Heart right ventricle (tissue), 16 donors: ENCODE measurements around the gene ZSCAN2. TPM values are rescaled to one million over a fixed set of nuclear protein-coding genes. Genes with fewer than 3 reads are reported as not detected.

Experiments used
- ATAC-seq, 8 donors: fragments of 200-7000 bp; cut with Tn5 transposase; one replicate each; pipeline ENCODE4 v1.9.1; 2020; ENCODE audit warnings: mild to moderate bottlenecking in 8 of 8, moderate library complexity in 8 of 8, moderate number of reproducible peaks in 1 of 8
- DNase-seq, 2 donors: peaks; one replicate each; pipeline ENCODE4 v3.0.0-alpha.2; 2020
- H3K27ac ChIP-seq, 10 donors: fragments of 200-600 bp; sonication (generic) in 2 of 10; one replicate each; pipeline versions ENCODE4 v1.5.0 to v1.8.0; 2020 to 2022; ENCODE audit warnings: mild to moderate bottlenecking in 3 of 10
- H3K27me3 ChIP-seq, 7 donors: fragments of 200-600 bp; one replicate each; pipeline ENCODE4 v1.8.0; 2021 to 2022; ENCODE audit warnings: mild to moderate bottlenecking in 2 of 7
- H3K36me3 ChIP-seq, 9 donors: fragments of 200-600 bp; sonication (generic) in 1 of 9; one replicate each; pipeline versions ENCODE4 v1.5.0 to v1.8.0; 2020 to 2022; ENCODE audit warnings: mild to moderate bottlenecking in 2 of 9
- H3K4me1 ChIP-seq, 9 donors: fragments of 200-600 bp; sonication (generic) in 1 of 9; one replicate each; pipeline versions ENCODE4 v1.5.0 to v1.8.0; 2020 to 2022; ENCODE audit warnings: mild to moderate bottlenecking in 4 of 9
- H3K4me3 ChIP-seq, 10 donors: fragments of 200-600 bp; sonication (generic) in 2 of 10; one replicate each; pipeline versions ENCODE4 v1.5.0 to v1.8.0; 2020 to 2022; ENCODE audit warnings: mild to moderate bottlenecking in 7 of 10, moderate library complexity in 2 of 10
- H3K9me3 ChIP-seq, 11 donors: fragments of 200-600 bp in 10 of 11; sonication (generic) in 2 of 11; one replicate each; pipeline versions ENCODE4 v1.5.0 to v1.8.0; 2013 to 2022; ENCODE audit warnings: mild to moderate bottlenecking in 2 of 11, control low read depth in 1 of 11, moderate library complexity in 1 of 11
- WGBS, 2 donors: extraction: QIAGEN DNeasy Blood & Tissue Kit; methylation state at CpG; one replicate each; pipeline ENCODE4 v1.1.7; 2013; ENCODE audit warnings: inconsistent platforms in 1 of 2; 5-methylcytosine and 5-hydroxymethylcytosine counted together
- intact Hi-C, 10 donors: fragments of 100-400 bp; cut with DNase I; formaldehyde crosslinking; loops; one replicate each; pipeline versions ENCODE4 v1.11.1 to v1.14.2; 2022
- polyA plus RNA-seq, 2 donors: library from polyadenylated mRNA; stranded (reverse); fragments of 200-250 nt; gene quantifications; one replicate each; pipeline ENCODE4 v1.2.3, GENCODE V29; 2013
- total RNA-seq, 10 donors: library from RNA; stranded (reverse); fragmentation: NEBNext Ultra II Directional in 3 of 10; extraction: Animal tissue kit (Norgen Biotek cat#: 25700) in 3 of 10; gene quantifications; one replicate each; pipeline versions ENCODE4 v1.2.1 to v1.2.4, GENCODE V29; 2021 to 2023
- TF ChIP-seq, protein P1 (sequence below), 9 donors: fragments of 200-600 bp; sonication (generic) in 2 of 9; IDR thresholded peaks; one replicate each; pipeline versions ENCODE4 v1.5.0 to v1.8.0; 2021 to 2022; ENCODE audit warnings: antibody characterized with exemption in 9 of 9, mild to moderate bottlenecking in 5 of 9, moderate library complexity in 1 of 9
- donor health status: Arrhythmogenic right ventricular cardiomyopathy.
- donor health status: ischemic (EF 13 %, LVEDD 7.1; RV severe dilation, severe dysfunction).
- donor health status: healthy with polysubstance abuse.
- donor health status: DM: no; HTN: yes; CAD: no.
- donor health status: DM: no; HTN: no; CAD: no.
- donor health status: ischemic (EF 25% LVEDD 6.9; RV normal size, moderate dysfunction).
- donor health status: ischemic (EF 25% LVEDD 5.7; RV mildly dilated, moderate dysfunction).
- donor health status: healthy.
- donor health status: DM: yes; HTN: yes; CAD: no.
- donor health status: Ischemic cardiomyopathy.
- donor health status: ischemic (EF 35%, LVEDD 5.7; RV mildly dilated, moderate dysfunction).
- donor health status: nonischemic (EF 11% LVEDD 7.7; RV severe dilation, severe dysfunction).
- donor health status: DM: yes; HTN: yes; CAD: no.
- donor health status: PGD.
- donor health status: ischemic (EF 29% LVEDD 5.4; RV normal size, mild dysfunction).
- donor health status: nonischemic (EF 23%, LVEDD 6.1; RV moderate dilation, normal function).

ZSCAN2 gene
- total and polyA plus RNA-seq, 12 donors = 3.7 to 8.1 (median 5.7) TPM

DNA sequence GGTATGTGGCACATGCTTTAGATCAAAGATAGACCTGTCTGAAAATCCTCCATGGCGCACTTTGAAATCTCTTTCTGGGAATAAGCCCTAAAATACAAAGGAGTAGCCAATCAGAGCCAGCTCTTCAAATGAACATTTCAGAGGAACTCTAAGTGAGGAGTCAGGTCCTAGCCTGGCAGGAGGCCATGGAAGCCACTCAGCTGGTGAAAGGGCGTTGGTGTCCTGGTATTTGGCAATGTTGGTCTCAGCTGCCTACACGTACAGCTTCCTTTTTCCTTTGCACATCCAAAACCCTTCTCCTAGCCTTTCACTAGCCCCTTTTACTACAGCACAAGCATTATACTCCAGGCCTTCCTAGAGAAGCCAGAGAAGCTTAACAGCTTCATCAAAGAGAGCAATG is 47.7 kb downstream of the ZSCAN2 start:
- 50 to 58% methylated on average over 3 of the region's 3 CpGs for WGBS, 2 donors
- peaks cover 0 to 96% (median 71%) of the 10 kb centered on the region in 9 donors for H3K36me3 ChIP-seq
- no peak overlapping the region for H3K4me3 ChIP-seq
- intact Hi-C loops = no loop called here
- peak overlapping the region in 5 of 10 donors; percentile 6 to 45 (median 20) for H3K27ac ChIP-seq
- H3K4me1 ChIP-seq = peaks cover 5 to 53% (median 41%) of the 10 kb centered on the region in 9 donors
- TF ChIP-seq, protein P1, sequence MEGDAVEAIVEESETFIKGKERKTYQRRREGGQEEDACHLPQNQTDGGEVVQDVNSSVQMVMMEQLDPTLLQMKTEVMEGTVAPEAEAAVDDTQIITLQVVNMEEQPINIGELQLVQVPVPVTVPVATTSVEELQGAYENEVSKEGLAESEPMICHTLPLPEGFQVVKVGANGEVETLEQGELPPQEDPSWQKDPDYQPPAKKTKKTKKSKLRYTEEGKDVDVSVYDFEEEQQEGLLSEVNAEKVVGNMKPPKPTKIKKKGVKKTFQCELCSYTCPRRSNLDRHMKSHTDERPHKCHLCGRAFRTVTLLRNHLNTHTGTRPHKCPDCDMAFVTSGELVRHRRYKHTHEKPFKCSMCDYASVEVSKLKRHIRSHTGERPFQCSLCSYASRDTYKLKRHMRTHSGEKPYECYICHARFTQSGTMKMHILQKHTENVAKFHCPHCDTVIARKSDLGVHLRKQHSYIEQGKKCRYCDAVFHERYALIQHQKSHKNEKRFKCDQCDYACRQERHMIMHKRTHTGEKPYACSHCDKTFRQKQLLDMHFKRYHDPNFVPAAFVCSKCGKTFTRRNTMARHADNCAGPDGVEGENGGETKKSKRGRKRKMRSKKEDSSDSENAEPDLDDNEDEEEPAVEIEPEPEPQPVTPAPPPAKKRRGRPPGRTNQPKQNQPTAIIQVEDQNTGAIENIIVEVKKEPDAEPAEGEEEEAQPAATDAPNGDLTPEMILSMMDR (IDR thresholded peaks at IDR 0.05) = no peak
- no peaks in the 10 kb centered on the region for H3K9me3 ChIP-seq
- H3K27me3 ChIP-seq = no peaks in the 10 kb centered on the region
- ATAC-seq (peak in 3 of 8 donors; percentile 36 to 50 (median 43)), DNase-seq (peak; percentile 56 to 59)

DNA sequence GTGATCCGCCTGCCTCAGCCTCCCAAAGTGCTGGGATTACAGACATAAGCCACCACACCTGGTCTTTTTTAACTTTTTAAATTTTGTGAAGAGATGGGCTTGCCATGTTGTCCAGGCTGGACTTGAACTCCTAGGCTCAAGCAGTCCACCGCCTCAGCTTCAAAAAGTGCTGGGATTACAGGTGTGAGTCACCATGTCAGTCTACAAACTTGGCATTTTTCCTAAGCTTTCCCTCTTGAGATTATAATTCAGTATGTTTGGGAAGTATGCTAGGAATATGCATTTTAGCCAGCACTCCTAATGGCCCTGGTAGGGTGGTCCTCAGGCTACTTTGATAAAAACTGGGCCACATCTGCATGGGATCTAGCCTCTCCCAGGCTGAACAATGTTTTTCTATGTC is 48.9 kb downstream of the ZSCAN2 start:
- 92 to 96% methylated on average over 2 of the region's 2 CpGs for WGBS, 2 donors
- H3K4me3 ChIP-seq = no peak overlapping the region
- no peaks in the 10 kb centered on the region for H3K9me3 ChIP-seq
- intact Hi-C loops = loop anchor here in 8 of 10 donors (5.0 to 10.0 kb wide), 10 partner anchors 47 to 285 kb away; partner anchors contain the start of genes ALPK3 (in 3 of the 8), SEC11A (in 2 of the 8), ZNF592 (in 2 of the 8) and ZSCAN2 (in 2 of the 8)
- no peaks in the 10 kb centered on the region for H3K27me3 ChIP-seq
- peaks cover 0 to 84% (median 61%) of the 10 kb centered on the region in 9 donors for H3K36me3 ChIP-seq
- H3K4me1 ChIP-seq = peaks cover 5 to 58% (median 44%) of the 10 kb centered on the region in 9 donors
- no peak for ATAC-seq
- TF ChIP-seq, protein P1 (IDR thresholded peaks at IDR 0.05) = no peak
- H3K27ac ChIP-seq = peak overlapping the region in 3 of 10 donors; percentile 17 to 45 (median 29)
- DNase-seq = no peak

DNA sequence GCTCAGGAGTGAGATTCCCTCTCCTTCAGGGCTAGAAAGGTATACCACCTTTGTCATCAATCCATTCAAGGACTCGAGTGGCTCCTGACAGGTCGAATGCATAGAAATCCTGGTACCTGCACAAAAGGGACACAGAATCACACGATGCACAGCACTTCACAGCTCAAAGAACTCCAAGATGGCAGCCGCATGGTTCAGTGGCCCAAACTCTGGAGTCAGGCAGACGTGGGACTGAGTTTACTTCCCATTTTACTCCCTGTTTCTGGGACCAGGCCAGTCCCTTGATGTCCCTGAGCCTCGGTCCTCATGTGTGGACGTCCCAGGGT is 52.7 kb downstream of the ZSCAN2 start:
- 18 to 24% methylated on average over 7 of the region's 7 CpGs for WGBS, 2 donors
- Histone ChIP-seq H3K27me3 (no peaks in the 10 kb centered on the region), H3K27ac (peak overlapping the region; percentile 18 to 95 (median 87)), H3K4me1 (peaks cover 13 to 79% (median 49%) of the 10 kb centered on the region in 9 donors), H3K9me3 (no peaks in the 10 kb centered on the region), H3K36me3 (peaks cover 0 to 46% (median 26%) of the 10 kb centered on the region in 9 donors), H3K4me3 (peak overlapping the region; percentile 59 to 90 (median 76))
- ATAC-seq (peak in 2 of 8 donors; percentile 1 to 5), DNase-seq (no peak)
- TF ChIP-seq, protein P1 (IDR thresholded peaks at IDR 0.05) = no peak
- intact Hi-C loops = loop anchor here in 8 of 10 donors (5.0 to 10.0 kb wide), 10 partner anchors 51 to 281 kb away; partner anchors contain the start of genes ALPK3 (in 3 of the 8), SEC11A (in 2 of the 8), ZNF592 (in 2 of the 8) and ZSCAN2 (in 2 of the 8)

DNA sequence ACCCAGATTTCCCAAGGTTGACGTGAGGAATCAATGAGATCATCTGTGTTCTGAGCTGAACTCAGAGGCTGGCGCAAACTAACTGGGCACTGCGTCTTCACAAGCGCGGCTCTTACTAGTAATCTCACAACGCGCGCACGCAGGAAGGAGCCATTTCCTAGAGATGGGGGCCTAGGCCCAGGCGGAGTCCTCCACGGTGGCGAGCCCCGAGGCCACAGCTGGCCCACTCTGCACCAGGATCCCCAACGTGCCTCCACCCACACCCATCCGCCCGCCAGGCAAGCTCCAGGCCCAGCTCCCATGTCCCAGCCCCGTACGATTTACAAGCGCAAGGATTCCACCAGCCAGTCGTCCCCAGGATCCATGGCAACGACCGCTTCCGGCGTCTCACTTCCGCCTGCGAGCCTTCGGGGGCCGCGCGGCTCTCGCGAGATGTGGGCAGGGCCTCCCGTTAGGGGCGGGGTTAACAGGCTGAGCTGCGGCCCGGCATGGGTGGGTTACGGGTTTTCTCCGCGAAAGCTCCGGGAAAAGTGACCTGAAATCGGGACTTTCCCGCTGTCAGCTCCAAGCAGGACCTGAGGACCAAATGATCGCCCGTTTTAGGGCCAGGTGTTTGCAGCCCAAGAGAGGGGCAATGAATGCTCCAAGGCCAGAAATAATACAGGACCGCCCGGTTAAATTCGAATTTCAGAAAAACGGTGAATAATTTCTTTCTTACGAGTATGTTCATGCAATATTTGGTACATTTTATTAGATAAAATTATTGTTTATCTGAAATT is 53.3 kb downstream of the ZSCAN2 start, which contains the start of gene WDR73:
Gene WDR73, minus strand, starts transcription at position 374 of the 779 bp plus-strand sequence. Its CDS starts 9 bp downstream, at position 365.
- H3K4me1 ChIP-seq = peaks cover 13 to 77% (median 46%) of the 10 kb centered on the region in 9 donors
- intact Hi-C loops = loop anchor here in 8 of 10 donors (1.0 to 10.0 kb wide), 14 partner anchors 20 to 281 kb away; partner anchors contain the start of genes ALPK3 (in 3 of the 8), ZNF592 (in 3 of the 8), ZSCAN2 (in 3 of the 8) and SEC11A (in 2 of the 8)
- TF ChIP-seq, protein P1 (IDR thresholded peaks at IDR 0.05) = no peak
- peaks cover 0 to 40% (median 22%) of the 10 kb centered on the region in 9 donors for H3K36me3 ChIP-seq
- WGBS, 2 donors = 0 to 1% methylated on average over 49 of the region's 49 CpGs
- H3K4me3 ChIP-seq = peak within 1 kb of the TSS; percentile 59 to 90 (median 76)
- DNase-seq (peak; percentile 98), ATAC-seq (peak; percentile 91 to 98 (median 96))
- no peaks in the 10 kb centered on the region for H3K27me3 ChIP-seq
- peak within 1 kb of the TSS; percentile 55 to 95 (median 87) for H3K27ac ChIP-seq
- no peaks in the 10 kb centered on the region for H3K9me3 ChIP-seq
